Pulmonary artery endothelial cell (primary cell): ENCODE results near the gene GPR107. TPM values are rescaled to one million over a fixed set of nuclear protein-coding genes. Genes with fewer than 3 reads are reported as not detected.

ENCODE experiments used
- DNase-seq: peaks from one replicate; pipeline ENCODE4 v3.0.0-alpha.2; 2011; ENCODE audit warnings: low read depth, low spot score
- total RNA-seq: library from RNA; depleted of rRNA; stranded (reverse); fragments of >200 nt; gene quantifications from 2 replicates; pipeline ENCODE4 v1.2.3, GENCODE V29; 2014

GPR107 gene
- total RNA-seq, 1 donor from 2014 or later: 22.0 TPM

GRCh38 chr9:130027533-130028365 lies 26.0 kb upstream of the GPR107 start:
- DNase-seq: no peak

GRCh38 chr9:130028493-130029222 lies 25.0 kb upstream of the GPR107 start:
- DNase-seq: no peak

- no peak for DNase-seq
Measured at GRCh38 chr9:130029223-130029973, 24.3 kb upstream of the GPR107 start.

- no peak for DNase-seq
Measured at GRCh38 chr9:130030651-130031127, 23.0 kb upstream of the GPR107 start.

GRCh38 chr9:130034570-130034969 lies 19.1 kb upstream of the GPR107 start:
- DNase-seq: no peak

- peak; percentile 35 for DNase-seq
Measured at GRCh38 chr9:130036099-130036498, 17.6 kb upstream of the GPR107 start.

- no peak for DNase-seq
Measured at GRCh38 chr9:130039528-130040147, 14.1 kb upstream of the GPR107 start.

GRCh38 chr9:130040984-130041647 lies 12.6 kb upstream of the GPR107 start:
- DNase-seq: no peak

GRCh38 chr9:130041648-130042405 lies 11.9 kb upstream of the GPR107 start:
- DNase-seq: no peak

GRCh38 chr9:130042406-130042884 lies 11.3 kb upstream of the GPR107 start:
- no peak for DNase-seq

GRCh38 chr9:130042885-130043653 lies 10.6 kb upstream of the GPR107 start, which contains the start of gene FNBP1:
TSS of gene FNBP1 (minus strand) at chr9:130043189. CDS start at chr9:130042975, 214 bp downstream.
- DNase-seq: no peak

- DNase-seq: no peak
Measured at GRCh38 chr9:130043654-130044623, 9.8 kb upstream of the GPR107 start.

- DNase-seq: no peak
Measured at GRCh38 chr9:130045725-130046450, 7.8 kb upstream of the GPR107 start.

GRCh38 chr9:130049431-130050210 lies 4.1 kb upstream of the GPR107 start:
- DNase-seq: no peak

GRCh38 chr9:130050462-130050861 lies 3.2 kb upstream of the GPR107 start:
- no peak for DNase-seq

GRCh38 chr9:130051855-130052254 lies 1.9 kb upstream of the GPR107 start:
- no peak for DNase-seq
